Transverse colon (tissue), 4 donors: ENCODE data around the gene OXCT1. TPM values are rescaled to one million over a fixed set of nuclear protein-coding genes. Genes with fewer than 3 reads are reported as not detected.

Source experiments
- DNase-seq: peaks from one replicate; pipeline ENCODE4 v3.0.0-alpha.2; 2019
- H3K27ac ChIP-seq, 4 donors: fragments of 200-600 bp; sonication (generic); 2 replicates each; pipeline ENCODE4 v1.5.1; 2016 to 2018; ENCODE audit warnings: inconsistent platforms in 4 of 4
- H3K27me3 ChIP-seq: fragments of 200-600 bp; sonication (generic); 2 replicates; pipeline ENCODE4 v1.5.1; 2017; ENCODE audit warnings: inconsistent platforms
- H3K36me3 ChIP-seq, 4 donors: fragments of 200-600 bp; sonication (generic); 2 replicates each; pipeline ENCODE4 v1.5.1; 2017 to 2019; ENCODE audit warnings: inconsistent platforms in 4 of 4
- H3K4me1 ChIP-seq, 4 donors: fragments of 200-600 bp; sonication (generic); 2 replicates each; pipeline ENCODE4 v1.5.1; 2017 to 2020; ENCODE audit warnings: inconsistent platforms in 4 of 4
- H3K4me3 ChIP-seq, 4 donors: fragments of 200-600 bp; sonication (generic); 1 replicate in 1 of 4; 2 replicates in 3 of 4; pipeline versions ENCODE4 v1.5.1 to v1.6.1; 2017 to 2019; ENCODE audit warnings: inconsistent platforms in 4 of 4
- H3K9me3 ChIP-seq, 2 donors: fragments of 200-600 bp; sonication (generic); 2 replicates each; pipeline ENCODE4 v1.5.1; 2017 to 2019; ENCODE audit warnings: inconsistent platforms in 2 of 2
- EP300 ChIP-seq: sonication (generic); formaldehyde crosslinking; IDR thresholded peaks from one replicate; pipeline ENCODE4 v1.6.1; 2017; ENCODE audit warnings: antibody characterized with exemption, low read depth
- POLR2A ChIP-seq: fragments of 450-650 bp; IDR thresholded peaks from one replicate; pipeline ENCODE4 v1.6.1; 2016; ENCODE audit warnings: antibody characterized with exemption, mild to moderate bottlenecking, moderate library complexity
- POLR2AphosphoS5 ChIP-seq, 3 donors: sonication (generic); formaldehyde crosslinking; IDR thresholded peaks; one replicate each; pipeline ENCODE4 v1.6.1; 2016; ENCODE audit warnings: antibody characterized with exemption in 3 of 3
- WGBS, 2 donors: methylation state at CpG; one replicate each; pipeline ENCODE4 v1.1.5; 2018; ENCODE audit warnings: low coverage in 1 of 2; 5-methylcytosine and 5-hydroxymethylcytosine counted together
- in situ Hi-C, 4 donors: fragments of 200-750 bp; cut with MboI; loops; one replicate each; pipeline versions ENCODE4 v1.15.0 to v1.15.1; 2017; ENCODE audit warnings: low sequenced_read_pairs in 3 of 4, low pct_ligation_motif_present in 1 of 4, low pct_unique_long_range_greater_than_20kb in 1 of 4
- intact Hi-C: fragments of 100-400 bp; cut with DNase I; formaldehyde crosslinking; loops from one replicate; pipeline ENCODE4 v1.15.1; 2023; ENCODE audit warnings: low total_unique reads
- total RNA-seq, 4 donors: library from RNA; depleted of rRNA; stranded (reverse); fragments of >200 nt; gene quantifications; one replicate each; pipeline ENCODE4 v1.1.0, GENCODE V29; 2016
- TF ChIP-seq, protein P1 (sequence below), 5 experiments: fragments of 200-600 bp in 3 of 5; fragments of 450-650 bp in 2 of 5; sonication (generic) in 3 of 5; IDR thresholded peaks; 1 replicate in 2 of 5; 2 replicates in 3 of 5; pipeline ENCODE4 v1.5.1; 2016 to 2017; ENCODE audit warnings: antibody characterized with exemption in 5 of 5, inconsistent platforms in 3 of 5, mild to moderate bottlenecking in 2 of 5, moderate library complexity in 1 of 5

OXCT1 gene
- total RNA-seq, 4 donors from 2014 or later = 7.4 to 12.7 (median 8.4) TPM

DNA sequence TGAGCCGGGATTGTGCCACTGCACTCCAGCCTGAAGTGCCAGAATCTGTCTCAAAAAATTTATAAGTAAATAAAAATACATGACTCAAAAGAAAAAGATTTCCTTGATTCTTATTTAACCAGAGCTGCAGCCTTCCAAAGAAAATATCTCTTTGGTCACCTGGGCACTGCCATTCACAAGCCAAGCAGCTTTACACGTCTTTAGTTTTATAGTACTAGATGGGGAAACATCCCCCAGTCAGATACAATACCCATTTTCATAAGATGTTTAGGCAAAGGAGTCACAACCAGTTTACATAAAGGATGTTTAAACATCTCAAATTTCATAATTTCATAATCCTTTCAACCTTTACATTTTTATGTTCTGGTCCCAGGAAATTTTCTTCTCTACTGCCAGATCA is 13.7 kb upstream of the OXCT1 start:
- no peak overlapping the region for H3K4me3 ChIP-seq
- TF ChIP-seq POLR2AphosphoS5 (IDR thresholded peaks at IDR 0.05) (no peak), POLR2A (no peak), EP300 (no peak)
- TF ChIP-seq, protein P1, sequence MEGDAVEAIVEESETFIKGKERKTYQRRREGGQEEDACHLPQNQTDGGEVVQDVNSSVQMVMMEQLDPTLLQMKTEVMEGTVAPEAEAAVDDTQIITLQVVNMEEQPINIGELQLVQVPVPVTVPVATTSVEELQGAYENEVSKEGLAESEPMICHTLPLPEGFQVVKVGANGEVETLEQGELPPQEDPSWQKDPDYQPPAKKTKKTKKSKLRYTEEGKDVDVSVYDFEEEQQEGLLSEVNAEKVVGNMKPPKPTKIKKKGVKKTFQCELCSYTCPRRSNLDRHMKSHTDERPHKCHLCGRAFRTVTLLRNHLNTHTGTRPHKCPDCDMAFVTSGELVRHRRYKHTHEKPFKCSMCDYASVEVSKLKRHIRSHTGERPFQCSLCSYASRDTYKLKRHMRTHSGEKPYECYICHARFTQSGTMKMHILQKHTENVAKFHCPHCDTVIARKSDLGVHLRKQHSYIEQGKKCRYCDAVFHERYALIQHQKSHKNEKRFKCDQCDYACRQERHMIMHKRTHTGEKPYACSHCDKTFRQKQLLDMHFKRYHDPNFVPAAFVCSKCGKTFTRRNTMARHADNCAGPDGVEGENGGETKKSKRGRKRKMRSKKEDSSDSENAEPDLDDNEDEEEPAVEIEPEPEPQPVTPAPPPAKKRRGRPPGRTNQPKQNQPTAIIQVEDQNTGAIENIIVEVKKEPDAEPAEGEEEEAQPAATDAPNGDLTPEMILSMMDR (IDR thresholded peaks at IDR 0.05) = no peak
- H3K4me1 ChIP-seq = no peaks in the 10 kb centered on the region
- DNase-seq = no peak
- H3K9me3 ChIP-seq = no peaks in the 10 kb centered on the region
- in situ Hi-C loops (loop anchor here in 1 of 4 donors (25.0 kb wide), 1 partner anchor 703 kb away; no protein-coding TSS in a partner anchor), intact Hi-C loops (no loop called here)
- H3K36me3 ChIP-seq = no peaks in the 10 kb centered on the region
- 97 to 100% methylated on average over 2 of the region's 2 CpGs for WGBS, 2 donors
- H3K27ac ChIP-seq = no peak overlapping the region
- H3K27me3 ChIP-seq = peaks cover 9% of the 10 kb centered on the region

DNA sequence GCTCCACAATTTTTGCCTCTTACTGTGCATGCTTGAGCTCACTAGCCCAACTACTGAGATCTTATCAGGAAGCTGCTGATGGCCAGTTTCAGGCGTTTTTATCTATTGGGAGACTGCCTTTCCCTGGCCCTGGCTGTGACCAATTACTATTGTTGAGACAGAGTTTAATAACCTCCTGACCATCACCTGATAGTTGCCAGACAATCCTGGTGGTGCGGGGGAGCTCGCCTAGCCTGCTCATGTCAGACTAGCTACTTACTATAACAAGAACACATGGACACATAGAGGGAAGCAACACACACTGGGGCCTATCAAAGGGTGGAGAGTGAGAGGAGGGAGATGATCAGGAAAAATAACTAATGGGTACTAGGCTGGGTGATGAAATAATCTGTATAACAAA is 13.0 kb upstream of the OXCT1 start:
- H3K9me3 ChIP-seq = no peaks in the 10 kb centered on the region
- in situ Hi-C loops = loop anchor here in 1 of 4 donors (25.0 kb wide), 1 partner anchor 704 kb away; no protein-coding TSS in a partner anchor
- H3K27ac ChIP-seq = no peak overlapping the region
- 89 to 93% methylated on average over 3 of the region's 3 CpGs for WGBS, 2 donors
- no peaks in the 10 kb centered on the region for H3K36me3 ChIP-seq
- no peak overlapping the region for H3K4me3 ChIP-seq
- intact Hi-C loops = no loop called here
- TF ChIP-seq EP300 = no peak
- TF ChIP-seq POLR2AphosphoS5 (IDR thresholded peaks at IDR 0.05) = no peak
- TF ChIP-seq, protein P1 (IDR thresholded peaks at IDR 0.05) = no peak
- TF ChIP-seq POLR2A = no peak
- peaks cover 9% of the 10 kb centered on the region for H3K27me3 ChIP-seq
- no peaks in the 10 kb centered on the region for H3K4me1 ChIP-seq
- no peak for DNase-seq

DNA sequence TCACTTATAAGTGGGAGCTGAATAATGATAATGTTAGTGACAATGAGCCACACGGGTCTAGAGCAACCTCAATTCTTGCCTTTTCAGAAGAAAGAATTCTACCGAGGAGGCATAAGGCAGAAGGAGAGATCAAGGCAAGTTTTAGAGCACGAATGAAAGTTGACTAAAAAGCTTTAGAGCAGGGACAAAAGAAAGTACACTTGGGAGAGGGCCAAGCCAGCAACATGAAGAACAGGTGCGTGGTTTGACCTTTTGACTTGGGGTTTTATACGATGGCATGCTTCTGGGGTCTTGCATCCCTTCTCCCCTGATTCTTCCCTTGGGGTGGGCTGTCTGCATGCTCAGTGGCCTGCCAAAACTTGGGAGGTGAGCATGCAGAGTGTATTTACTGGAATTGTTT is 12.5 kb upstream of the OXCT1 start:
- intact Hi-C loops = no loop called here
- TF ChIP-seq POLR2A (no peak), POLR2AphosphoS5 (IDR thresholded peaks at IDR 0.05) (no peak), EP300 (no peak)
- TF ChIP-seq, protein P1 (IDR thresholded peaks at IDR 0.05) = no peak
- no peak for DNase-seq

DNA sequence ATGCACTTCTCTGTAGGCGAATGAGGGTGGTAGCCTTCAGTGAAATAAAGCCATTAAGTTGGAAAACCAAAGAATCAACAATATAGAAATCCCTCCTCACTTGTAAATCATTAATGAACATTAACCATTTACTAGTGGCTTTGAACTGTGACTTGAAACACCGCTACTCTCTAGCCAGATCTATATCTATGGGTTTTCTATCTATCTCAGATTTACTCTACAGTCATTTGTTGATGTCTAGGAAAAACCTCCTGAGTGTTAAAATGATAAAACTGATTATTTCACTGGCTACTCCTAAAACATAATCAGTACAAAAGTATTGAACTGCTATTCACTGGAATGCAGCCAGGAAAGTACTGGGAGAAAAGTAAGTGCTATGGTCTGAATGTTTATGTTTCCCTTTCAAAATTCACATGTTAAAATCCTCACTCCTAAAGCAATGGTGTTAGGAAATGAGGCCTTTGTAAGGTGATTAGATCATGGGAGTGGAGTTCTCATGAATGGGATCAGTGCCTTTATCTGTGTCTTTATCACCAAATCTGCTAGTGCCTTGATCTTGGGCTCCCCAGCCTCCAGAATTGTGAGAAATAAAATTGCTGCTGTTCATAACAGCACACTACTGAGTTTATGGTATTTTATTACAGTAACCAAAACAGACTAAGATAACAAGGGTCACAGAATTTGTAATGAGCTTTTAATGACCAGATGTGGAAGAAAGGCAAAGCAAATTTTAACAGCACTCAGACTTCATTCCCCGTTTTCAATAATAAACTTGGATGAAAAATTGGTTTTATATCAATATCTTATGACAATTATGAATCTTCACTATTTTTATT is 8.6 kb upstream of the OXCT1 start:
- Histone ChIP-seq H3K27ac (no peak overlapping the region), H3K36me3 (no peaks in the 10 kb centered on the region), H3K4me3 (no peak overlapping the region), H3K4me1 (no peaks in the 10 kb centered on the region), H3K27me3 (no peaks in the 10 kb centered on the region), H3K9me3 (no peaks in the 10 kb centered on the region)
- intact Hi-C loops (no loop called here), in situ Hi-C loops (loop anchor here in 1 of 4 donors (25.0 kb wide), 1 partner anchor 708 kb away; no protein-coding TSS in a partner anchor)
- TF ChIP-seq EP300 = no peak
- no peak for TF ChIP-seq POLR2AphosphoS5 (IDR thresholded peaks at IDR 0.05)
- no peak for TF ChIP-seq POLR2A
- TF ChIP-seq, protein P1 (IDR thresholded peaks at IDR 0.05) = no peak
- WGBS, 2 donors = 50 to 51% methylated on average over 3 of the region's 3 CpGs
- no peak for DNase-seq

More for the DNA sequence above, 12.5 kb upstream of the OXCT1 start:
- in situ Hi-C loops = loop anchor here in 1 of 4 donors (25.0 kb wide), 1 partner anchor 705 kb away; no protein-coding TSS in a partner anchor
- Histone ChIP-seq H3K36me3 (no peaks in the 10 kb centered on the region), H3K4me1 (no peaks in the 10 kb centered on the region), H3K4me3 (no peak overlapping the region), H3K27ac (no peak overlapping the region), H3K27me3 (peaks cover 5% of the 10 kb centered on the region), H3K9me3 (no peaks in the 10 kb centered on the region)
- 69 to 81% methylated on average over 5 of the region's 5 CpGs for WGBS, 2 donors
